Cortex of kidney (tissue), 1 donor: Measurements from ENCODE around the gene EPHB1.

ENCODE experiments used
- DNase-seq: peaks from one replicate; lab custom pipeline; 2025; lab: John Stamatoyannopoulos, UW

The EPHB1 gene

GRCh38 chr3:135133905-135134683 is 339.0 kb downstream of the EPHB1 start:
- DNase-seq: no peak

- DNase-seq: no peak
These were observed 339.6 kb downstream of the EPHB1 start for GRCh38 chr3:135134684-135135075.

- DNase-seq: no peak
These were observed 340.4 kb downstream of the EPHB1 start for GRCh38 chr3:135135445-135135844.

GRCh38 chr3:135136361-135137100 is 341.5 kb downstream of the EPHB1 start:
- no peak for DNase-seq

- no peak for DNase-seq
These were observed 342.2 kb downstream of the EPHB1 start for GRCh38 chr3:135137296-135137695.

- no peak for DNase-seq
These were observed 343.7 kb downstream of the EPHB1 start for GRCh38 chr3:135138776-135139175.

- no peak for DNase-seq
These were observed 345.5 kb downstream of the EPHB1 start for GRCh38 chr3:135140591-135140990.

- no peak for DNase-seq
These were observed 346.1 kb downstream of the EPHB1 start for GRCh38 chr3:135141160-135141559.

GRCh38 chr3:135141672-135142071 is 346.6 kb downstream of the EPHB1 start:
- no peak for DNase-seq

- no peak for DNase-seq
These were observed 347.5 kb downstream of the EPHB1 start for GRCh38 chr3:135142530-135142929.

GRCh38 chr3:135143474-135143873 is 348.4 kb downstream of the EPHB1 start:
- DNase-seq: no peak

GRCh38 chr3:135145581-135145980 is 350.5 kb downstream of the EPHB1 start:
- DNase-seq: no peak

GRCh38 chr3:135147657-135148056 is 352.6 kb downstream of the EPHB1 start:
- no peak for DNase-seq

GRCh38 chr3:135148398-135149020 is 353.4 kb downstream of the EPHB1 start:
- DNase-seq: no peak

GRCh38 chr3:135149707-135150681 is 354.9 kb downstream of the EPHB1 start:
- no peak for DNase-seq

- DNase-seq: no peak
These were observed 359.1 kb downstream of the EPHB1 start for GRCh38 chr3:135154186-135154585.

GRCh38 chr3:135155228-135155627 is 360.2 kb downstream of the EPHB1 start:
- DNase-seq: no peak

- no peak for DNase-seq
These were observed 360.7 kb downstream of the EPHB1 start for GRCh38 chr3:135155791-135156190.

GRCh38 chr3:135157045-135157740 is 362.1 kb downstream of the EPHB1 start:
- no peak for DNase-seq

- no peak for DNase-seq
These were observed 363.5 kb downstream of the EPHB1 start for GRCh38 chr3:135158520-135158919.

GRCh38 chr3:135159681-135160247 is 364.7 kb downstream of the EPHB1 start:
- DNase-seq: no peak
